Inflammatory macrophage (primary cell): ENCODE measurements around the gene CDC26.
"Not testable (repeated sequence)": the region's sequence is repeated elsewhere in the genome, so short reads cannot be mapped to it uniquely, and the experiment has no call there.

Experiments used
- DNase-seq, 2 donors: peaks; one replicate each; pipeline ENCODE4 v3.0.0-alpha.2; 2020 to 2022
- total RNA-seq, 18 experiments: gene quantifications; one replicate each; lab custom pipeline; 2026; ENCODE audit warnings: mixed read lengths in 6 of 18, inconsistent platforms in 2 of 18; lab: John Stamatoyannopoulos, UW

The CDC26 gene
- total RNA-seq: 3.3 to 7.7 (median 4.7) reads per million in 18 experiments

DNA sequence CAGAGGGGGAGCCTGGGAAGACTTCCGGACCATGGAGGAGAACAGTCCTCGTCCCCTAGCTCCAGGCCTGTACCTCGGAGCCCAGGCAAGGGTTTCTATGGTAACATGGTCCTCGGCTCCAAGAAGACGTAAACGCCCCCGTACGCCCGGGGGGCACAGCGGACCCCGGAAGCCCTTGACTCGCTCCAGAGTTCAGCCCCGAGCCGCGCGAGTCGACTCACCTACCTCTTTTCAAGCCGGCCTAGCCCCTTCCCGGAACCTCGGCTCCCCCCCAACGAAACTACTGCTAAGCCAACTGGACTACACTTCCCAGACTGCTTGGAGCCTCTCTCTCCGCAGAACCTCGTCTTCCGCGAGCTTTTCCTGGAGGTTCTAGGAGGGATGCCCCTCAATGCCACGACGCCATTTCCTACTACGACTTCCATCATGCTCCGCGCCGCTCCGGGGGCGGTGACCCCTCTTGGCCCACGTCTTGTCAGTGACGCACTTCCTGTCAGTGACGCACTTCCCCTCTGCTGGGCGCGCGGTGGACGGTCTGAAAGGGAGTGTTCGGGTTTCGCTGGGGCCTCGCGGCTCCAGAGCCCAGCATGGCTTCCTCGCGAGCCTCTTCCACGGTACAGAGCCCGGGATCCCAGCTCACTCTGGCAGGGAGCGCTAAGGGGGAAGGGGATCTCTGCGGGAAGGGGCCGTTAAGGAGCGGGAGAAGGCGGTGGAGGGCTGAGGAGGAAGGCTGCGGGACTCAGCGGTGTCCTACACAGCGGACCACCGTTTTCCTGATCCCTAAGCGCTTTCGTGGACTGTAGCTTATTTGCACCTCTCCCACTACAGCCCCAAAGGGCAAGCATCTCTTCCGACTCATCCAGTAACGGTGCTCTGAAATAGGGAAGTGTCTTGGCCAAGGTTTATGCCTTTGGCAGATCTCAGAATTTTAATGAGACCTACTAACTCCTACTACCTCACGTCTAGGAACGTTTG lies at the start of gene CDC26, which contains the start of gene PRPF4:
CDC26 (minus strand) TSS at position 416 of the 975 bp plus-strand sequence. CDS start 3,065 bp downstream, outside the sequence.
PRPF4 (plus strand) TSS at position 502 of the 975 bp plus-strand sequence; CDS start at position 588, 86 bp downstream.
- peak; percentile 97 to 98 for DNase-seq

DNA sequence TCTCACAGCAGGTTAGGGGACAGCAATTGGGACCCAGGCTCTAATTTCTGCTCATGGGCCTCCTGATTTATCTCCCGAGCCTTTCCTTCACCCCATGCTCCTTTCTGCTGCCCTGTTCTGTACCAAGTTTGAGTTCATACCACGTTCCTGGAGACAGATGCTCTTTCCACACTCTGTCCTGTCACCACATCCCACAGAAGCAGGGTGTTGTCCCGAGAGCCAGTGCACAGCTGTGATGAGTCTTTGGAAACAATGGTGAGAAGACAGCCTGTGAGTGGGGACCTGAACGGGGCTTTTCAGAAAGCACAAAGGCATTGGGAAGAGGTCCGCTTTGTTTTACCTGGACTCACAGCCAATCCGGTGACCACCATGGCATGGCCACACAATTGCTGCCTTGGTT lies 47.3 kb upstream of the CDC26 start:
- DNase-seq: no peak

DNA sequence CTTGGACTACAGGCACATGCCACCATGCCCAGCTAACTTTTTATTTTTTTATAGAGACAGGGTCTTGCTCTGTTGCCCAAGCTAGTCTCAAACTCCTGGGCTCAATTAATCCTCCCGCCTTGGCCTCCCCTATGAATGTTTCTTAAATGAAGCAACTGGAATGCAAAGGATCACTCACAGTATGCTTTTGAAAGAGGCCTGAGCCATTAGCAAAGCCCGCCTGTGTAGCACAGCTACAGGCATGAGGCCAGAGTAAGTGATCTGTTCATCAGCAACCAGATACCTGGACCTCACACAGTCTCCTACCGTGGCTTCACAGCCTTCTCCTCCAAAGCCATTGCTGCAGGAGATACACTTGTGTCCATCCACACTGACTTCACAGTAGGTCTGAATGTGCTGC lies 44.7 kb upstream of the CDC26 start:
- DNase-seq: no peak

DNA sequence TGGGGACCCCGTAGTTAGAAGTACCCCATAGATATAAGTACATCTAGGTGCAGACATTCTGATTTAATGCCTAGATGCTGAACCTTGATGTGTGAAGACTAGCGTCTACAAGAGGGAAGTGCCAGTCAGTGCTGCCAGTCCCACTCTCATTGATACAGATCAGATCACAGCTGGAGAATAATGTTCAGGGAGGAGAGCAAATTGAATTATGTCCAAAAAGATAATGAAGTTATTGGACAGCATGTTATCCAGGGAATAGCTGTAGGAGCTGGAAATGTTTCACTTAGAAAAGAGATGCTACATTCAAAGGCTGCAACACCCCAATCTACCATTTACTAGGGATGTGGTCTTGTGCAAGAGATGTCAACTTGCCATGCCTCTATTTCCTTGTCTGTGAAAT lies 43.7 kb upstream of the CDC26 start:
- no peak for DNase-seq

DNA sequence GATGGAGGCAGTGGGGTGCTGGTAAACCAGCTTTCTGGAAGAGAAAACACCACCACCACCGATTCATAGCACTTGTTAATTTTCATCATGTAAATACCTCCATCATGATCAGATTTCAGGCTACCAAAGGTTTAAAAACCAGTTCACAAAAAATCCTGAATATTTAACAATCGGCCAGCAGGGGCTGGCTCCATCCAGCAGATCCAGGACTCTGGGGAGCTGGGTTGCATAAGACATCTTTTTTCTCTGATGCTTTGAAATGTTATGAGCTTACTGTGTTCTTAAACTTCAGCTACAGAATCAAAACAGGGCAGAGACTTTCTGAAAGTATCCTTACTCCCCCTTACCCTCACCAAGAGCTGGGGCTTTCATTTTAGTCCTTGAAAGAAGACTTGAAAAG lies 42.4 kb upstream of the CDC26 start:
- no peak for DNase-seq

DNA sequence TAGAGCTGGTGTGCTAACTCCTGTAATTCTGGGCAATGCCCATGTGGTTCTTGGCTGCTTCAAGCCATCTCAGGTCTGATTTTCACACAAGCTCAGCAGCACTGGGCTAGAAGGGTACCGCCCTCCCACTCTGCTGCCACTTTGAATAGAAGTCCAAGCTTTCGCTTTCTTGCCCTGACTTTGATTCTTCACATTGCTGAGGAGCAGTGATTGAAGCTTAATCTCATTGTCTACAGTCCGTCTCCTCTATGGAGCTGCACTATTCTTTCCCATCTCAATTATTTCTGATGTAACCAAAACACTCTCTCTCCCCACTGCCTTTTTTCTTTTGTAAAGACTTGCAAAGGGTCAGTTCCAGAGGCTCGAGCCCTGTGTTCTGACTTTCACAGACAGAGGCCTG lies 40.7 kb upstream of the CDC26 start:
- no peak for DNase-seq

DNA sequence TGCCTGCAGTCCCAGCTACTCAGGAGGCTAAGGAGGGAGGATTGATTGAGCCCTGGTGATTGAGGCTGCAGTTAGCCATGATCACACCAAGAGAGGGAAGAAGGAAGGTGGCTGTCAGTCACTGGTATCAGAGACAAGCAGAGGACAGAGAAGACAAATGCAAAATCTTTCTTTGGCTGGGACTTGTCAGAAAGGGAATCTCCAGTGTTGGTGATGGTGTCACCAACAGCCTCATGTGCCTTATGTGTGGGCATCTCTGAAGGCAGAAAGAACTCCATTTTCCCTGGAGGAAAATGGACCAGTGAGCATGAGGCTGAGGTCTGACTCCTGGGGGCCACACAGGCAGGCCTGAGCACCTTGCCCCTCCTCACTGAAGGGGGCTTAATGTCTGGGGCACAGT lies 39.9 kb upstream of the CDC26 start:
- peak in 1 of 2 donors; percentile 40 for DNase-seq

DNA sequence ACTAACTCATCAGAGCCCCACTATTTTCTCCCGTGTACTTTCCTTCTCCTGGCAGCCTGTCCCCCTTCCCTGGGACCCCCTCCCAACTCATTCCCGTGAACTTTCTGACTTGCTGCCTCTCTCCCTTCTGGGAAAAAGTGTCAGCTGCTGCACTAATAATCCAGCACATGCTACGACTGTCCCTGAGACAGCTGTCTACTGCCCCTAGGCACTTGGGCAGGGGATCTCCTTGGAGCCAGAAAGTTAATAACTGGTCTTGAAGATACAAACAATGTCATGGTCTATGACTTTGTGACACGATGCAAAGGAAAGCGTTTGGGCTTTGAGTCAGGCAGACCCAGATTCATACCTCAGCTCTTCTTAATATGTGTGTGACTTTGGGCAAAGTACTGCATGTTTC lies 37.9 kb upstream of the CDC26 start:
- DNase-seq: no peak

DNA sequence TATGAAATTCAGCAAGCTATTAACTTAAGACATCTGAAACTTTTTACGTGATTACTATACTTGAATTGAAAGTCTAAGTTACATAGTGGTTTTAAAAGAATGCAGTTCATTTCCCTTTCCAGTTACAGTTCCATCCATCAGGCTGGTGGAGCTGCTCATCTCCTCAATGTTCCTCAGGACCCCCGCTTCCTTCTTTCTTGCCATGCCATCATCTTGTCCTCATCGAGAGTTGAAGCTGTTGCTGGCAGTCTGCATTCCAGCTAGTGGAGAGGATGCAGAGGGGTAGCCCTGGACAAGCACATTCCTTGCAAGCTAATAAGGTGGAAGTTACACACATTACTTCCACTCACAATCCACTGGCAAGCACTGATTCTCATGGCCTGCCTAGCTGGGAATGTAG lies 36.6 kb upstream of the CDC26 start:
- no peak for DNase-seq

DNA sequence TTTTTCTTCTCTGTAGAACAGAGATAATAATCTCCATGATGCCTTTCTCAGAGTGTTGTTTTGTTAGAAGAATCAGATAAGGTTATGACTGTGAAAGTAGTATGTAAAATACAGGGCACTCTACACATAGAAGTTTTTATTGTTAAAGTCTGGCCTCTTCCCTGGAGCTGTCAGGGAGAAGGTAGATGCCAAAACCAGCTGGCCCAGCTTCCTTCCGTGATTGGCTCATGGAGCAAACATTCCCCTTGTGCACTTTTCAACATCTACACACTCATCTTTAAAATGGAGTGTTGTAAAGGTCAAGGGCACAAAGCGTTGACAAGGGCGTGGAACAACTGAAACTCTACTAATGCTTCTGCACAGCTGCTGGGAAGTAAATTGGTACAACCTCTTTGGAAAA lies 35.2 kb upstream of the CDC26 start:
- DNase-seq: no peak

DNA sequence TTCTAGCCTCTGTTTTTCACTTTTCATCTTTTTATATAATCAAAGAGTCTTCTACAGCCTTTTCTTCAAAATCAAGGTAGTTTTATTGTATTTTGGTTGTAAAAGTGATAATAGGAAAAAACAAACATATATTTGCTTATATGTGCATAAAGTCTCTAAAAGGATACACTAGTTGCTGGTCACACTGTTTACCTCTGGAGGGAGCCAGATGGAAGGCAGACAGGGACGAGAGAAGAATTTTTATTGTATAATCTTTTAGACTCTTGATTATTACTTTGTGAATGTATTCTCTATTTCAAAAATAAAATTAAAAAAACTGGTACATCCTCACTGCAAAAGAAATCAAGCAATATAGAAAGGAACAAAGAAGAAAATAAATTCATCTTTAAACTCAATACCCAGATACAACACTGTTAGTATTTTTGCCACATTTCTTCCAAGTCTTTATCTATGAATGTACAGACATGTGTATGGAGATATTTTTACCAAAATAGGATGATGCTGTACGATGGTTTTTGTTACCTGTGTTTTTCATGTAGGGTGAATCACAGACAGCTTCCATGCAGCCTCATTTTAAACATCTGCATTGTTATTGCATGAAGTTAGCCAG lies 33.9 kb upstream of the CDC26 start:
- peak; percentile 46 to 57 for DNase-seq

DNA sequence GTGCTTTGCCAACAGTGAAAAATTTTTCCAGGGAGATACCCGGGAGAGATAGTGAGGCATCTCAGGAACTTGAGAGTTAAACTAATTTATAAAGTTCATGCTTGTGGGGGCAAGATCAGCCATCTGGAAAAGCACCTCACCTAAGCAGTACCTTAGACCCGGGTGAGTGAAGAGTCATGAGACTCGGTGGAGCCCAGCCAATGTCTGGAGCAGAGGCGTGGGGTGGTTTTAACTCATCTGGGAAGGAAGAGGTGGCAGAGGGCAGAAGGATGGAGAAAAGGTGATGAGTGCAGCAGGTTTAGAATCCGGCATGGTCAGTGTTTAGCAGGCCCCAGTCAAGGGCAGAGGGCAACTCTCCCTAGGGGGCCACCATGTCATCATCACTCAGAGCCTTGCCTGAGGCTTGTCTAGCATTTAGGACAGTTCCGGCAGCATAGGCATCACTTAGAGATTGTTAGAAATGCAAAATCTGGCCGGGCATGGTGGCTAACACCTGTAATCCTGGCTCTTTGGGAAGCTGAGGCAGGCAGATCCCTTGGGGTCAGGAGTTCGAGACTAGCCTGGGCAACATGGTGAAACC lies 32.1 kb upstream of the CDC26 start:
- no peak for DNase-seq

DNA sequence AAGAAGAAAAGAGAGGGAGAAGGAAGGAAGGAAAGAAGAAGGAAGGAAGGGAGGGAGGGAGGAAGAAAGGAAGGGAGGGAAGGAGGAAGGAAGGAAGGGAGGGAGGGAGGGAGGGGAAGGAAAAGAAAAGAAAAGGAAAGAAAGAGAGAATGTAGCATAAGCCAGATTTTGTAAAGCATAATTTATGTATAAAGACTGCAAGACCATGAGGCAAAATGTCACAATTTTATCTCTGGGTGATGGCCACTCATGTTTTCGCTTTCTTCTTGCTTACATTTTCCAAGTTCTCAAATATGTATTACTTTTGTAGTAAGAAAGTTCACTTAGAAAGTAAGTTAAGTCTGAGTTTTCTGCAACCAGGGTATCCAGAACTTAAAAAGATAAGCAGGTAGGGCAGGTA lies 31.2 kb upstream of the CDC26 start:
- DNase-seq: no peak

DNA sequence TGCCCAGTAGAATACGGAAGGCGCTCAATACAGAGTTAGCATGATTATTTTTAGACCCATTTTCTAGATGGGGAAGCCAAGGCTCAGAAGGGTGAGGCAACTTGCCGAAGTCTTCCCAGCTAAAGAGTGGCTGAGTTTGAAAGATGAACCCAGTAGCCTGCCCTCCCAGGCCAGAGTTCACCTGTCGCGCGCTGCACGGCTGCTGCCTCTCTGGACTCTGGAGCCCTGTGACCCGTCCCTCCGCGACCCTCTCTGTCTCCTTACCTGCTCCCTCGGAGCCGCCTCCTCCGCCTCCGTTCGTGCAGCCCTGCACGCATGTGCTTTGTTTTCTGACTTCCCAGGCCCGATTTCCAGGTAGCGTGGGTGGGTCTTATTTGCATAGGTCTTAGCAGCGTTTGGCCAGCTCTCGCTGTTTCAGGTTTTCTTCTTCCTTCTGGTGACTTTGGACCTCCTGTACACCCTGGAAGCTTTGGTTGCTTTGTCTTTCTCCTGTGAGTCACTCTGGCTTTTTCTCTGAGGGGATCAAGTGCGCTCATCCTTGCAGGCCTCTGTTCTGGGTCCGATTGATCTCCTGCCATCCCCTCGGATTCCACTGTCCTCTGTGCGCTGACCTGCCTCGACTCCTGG lies 27.5 kb upstream of the CDC26 start, which contains the start of gene RNF183:
RNF183 (minus strand) TSS at position 585 of the 627 bp plus-strand sequence. CDS start 5,192 bp downstream, outside the sequence.
- no peak for DNase-seq

DNA sequence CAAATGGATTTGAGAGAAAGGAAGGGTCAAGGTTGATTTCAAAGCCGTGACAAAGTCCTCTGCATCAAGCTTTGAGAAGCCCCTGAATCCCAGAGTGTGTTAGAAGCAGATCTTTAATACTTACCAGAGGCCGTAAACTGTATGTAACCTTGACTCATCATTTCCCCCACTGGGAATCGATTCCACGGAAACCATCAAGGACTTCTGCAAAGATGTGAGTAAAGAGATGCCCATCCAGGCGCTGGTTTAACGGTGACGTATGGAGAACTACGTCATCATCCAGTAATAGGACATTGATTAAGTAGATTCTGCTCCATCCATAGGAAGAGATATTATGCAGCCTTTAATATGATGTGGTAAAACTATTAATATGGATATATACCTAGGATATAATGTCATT lies 26.2 kb upstream of the CDC26 start:
- no peak for DNase-seq

DNA sequence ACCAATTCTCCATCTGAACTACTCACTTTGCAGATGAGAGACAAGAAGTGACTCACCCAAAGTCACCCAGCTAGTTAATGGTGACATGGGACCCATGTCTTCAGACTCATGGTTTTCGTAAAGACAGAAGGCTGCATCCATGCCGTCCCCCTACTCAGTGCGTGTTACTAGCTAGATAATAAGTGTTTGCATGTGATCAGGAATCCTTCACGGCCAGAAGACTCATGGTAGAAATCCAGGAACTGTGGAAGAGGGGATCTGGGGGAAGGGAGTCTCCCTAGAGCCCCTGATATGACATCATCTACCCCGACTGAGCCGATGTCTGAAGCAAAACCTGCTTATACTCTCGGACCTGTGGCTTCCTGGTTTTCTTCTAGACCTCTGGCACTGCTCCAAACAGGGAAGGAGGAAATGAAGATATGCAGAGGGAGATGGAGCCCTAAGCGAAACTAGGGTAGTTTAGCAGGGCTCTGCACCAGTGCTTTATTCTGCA lies 24.5 kb upstream of the CDC26 start:
- peak; percentile 60 to 63 for DNase-seq

DNA sequence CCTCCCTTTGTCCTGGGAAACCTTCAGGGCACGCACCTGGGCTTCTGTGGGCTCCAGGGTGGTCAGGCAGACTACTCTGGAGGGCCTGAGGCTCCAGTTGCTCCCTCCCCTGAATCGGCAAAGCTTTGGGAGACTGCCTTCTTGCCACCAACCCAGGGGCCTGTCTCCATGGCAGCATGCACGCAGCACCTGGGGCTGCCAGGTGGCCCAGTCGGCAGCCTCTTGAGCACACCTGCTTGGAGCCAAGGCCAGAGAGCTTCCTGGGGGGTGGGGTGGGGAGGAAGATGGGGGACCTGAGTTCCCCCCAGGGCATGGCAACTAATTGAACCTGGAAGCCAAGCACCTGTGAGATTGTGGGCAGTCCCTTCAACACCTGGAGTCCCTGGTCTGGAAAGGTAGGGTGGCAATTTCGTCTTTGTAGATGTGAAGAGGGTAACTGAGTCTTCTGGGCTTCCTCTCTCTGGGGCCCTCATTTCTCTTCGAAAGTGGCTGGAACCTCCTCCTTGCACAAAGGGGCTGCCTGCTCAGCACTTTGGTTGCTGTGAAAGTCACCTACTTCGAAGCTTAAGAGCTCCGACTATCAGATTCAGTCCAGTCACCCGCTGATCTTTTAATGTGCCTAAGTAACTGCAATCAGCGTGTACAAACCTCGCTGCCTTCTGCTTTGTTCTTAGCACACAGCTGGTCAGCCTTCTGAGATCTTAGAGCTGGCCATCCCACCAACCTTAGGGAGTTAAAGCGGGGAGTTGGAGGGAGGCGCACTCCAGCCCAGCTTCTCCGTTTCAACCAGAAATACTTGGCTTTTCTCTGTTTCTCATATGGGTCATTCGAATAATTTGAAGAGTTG lies 23.8 kb upstream of the CDC26 start:
- no peak for DNase-seq

DNA sequence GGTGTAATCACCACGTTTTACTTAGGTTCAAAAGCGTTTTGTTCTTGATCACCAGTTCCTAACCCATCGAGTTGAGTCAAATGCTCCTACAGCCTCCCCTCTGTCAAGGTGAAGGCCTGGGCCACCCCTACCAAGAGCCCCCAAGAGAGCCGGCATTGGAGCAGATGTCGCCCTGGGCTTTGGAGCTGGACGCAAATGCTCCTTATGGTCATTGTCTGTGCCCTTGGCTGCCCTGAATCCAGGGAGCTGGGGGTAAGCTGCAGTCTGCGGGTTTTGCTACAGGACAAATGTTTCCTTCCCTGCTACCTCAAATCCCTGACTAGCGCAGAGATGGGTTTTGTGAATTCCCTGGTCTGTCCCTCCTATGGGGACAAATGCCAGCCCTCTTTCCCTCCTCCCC lies 22.9 kb upstream of the CDC26 start:
- no peak for DNase-seq

DNA sequence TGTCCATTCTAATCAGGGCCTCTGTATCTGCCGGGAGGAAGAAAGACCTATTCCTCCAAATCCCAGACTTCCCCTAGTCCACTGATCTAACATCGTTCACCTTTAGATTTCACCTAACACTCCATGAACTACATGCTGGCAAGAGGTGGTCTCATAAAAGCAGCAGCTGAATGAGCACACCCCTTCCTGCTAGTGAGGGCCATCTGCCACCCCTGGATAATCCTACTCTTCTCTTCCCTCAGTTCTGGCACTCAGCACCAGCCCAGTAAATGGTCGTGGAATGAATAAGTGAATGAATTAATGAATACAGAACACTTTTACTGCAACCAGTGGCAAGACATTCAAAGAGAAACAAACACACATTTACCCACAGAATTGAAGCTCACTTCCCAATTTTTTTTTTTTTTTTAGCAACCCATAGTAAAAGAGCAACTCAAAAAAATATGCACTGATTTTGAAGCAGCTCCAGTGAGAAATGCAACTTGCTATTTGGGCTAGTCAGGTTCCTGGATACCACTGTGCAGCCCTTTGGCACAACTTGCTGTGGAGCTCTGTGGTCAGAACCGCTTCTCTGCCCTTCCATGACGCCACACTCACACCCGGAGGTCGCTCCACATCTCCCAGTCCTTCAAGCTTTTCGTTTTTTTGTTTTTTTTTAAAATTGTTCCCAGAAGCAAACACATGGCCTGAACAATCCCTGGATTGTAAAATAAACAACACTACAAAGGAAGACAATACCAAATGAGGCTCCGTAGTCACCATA lies 21.6 kb upstream of the CDC26 start:
- DNase-seq: no peak

DNA sequence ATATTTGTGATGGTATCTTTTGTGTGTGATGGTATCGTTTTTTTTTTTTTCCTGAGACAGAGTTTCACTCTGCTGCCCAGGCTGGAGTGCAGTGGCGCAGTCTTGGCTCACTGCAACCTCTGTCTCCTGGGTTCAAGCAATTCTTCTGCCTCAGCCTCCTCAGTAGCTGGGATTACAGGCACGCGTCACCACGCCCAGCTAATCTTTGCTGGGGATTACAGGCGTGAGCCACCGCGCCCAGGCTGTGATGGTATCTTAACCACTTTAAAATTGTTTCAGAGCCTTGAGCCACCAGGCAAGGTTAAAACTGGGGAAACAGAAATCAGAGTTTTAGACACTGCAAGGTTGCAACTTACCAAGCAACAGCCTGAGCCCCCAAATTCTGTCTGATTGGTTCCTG lies 20.9 kb upstream of the CDC26 start:
- not testable (repeated sequence) for DNase-seq
